ENCODE results near the gene OGDH. TPM values are rescaled to one million over a fixed set of nuclear protein-coding genes. Genes with fewer than 3 reads are reported as not detected.
"Not testable (repeated sequence)": the region's sequence is repeated elsewhere in the genome, so short reads cannot be mapped to it uniquely, and the experiment has no call there.

OGDH gene
- total and polyA plus RNA-seq, 3 donors from 2014 or later = 82.4 to 95.1 (median 87.0) TPM

- H3K4me1 ChIP-seq = no peaks in the 10 kb centered on the region
- intact Hi-C loops (cut with DNase I; ENCODE audit: low total_unique reads) = no loop called here
- H3K9me3 ChIP-seq = no peaks in the 10 kb centered on the region
- no peak overlapping the region for H3K4me3 ChIP-seq
- H3K27me3 ChIP-seq = no peaks in the 10 kb centered on the region
- no peaks in the 10 kb centered on the region for H3K36me3 ChIP-seq (ENCODE audit: low read depth, missing control alignments)
- no peak overlapping the region for H3K27ac ChIP-seq
- DNase-seq = no peak
- WGBS, 2 donors = 97% methylated on average over 2 of the region's 2 CpGs; no CpG with 5 or more reads in 1 of the 2 donors
- TF ChIP-seq POLR2A (IDR thresholded peaks at IDR 0.05) (no peak), CTCF (IDR thresholded peaks at IDR 0.05) (no peak)
Measured at GRCh38 chr7:44713141-44713540, 106.7 kb downstream of the OGDH start.

GRCh38 chr7:44713680-44714335, 107.4 kb downstream of the OGDH start:
- Histone ChIP-seq H3K27me3 (no peaks in the 10 kb centered on the region), H3K4me1 (no peaks in the 10 kb centered on the region), H3K9me3 (no peaks in the 10 kb centered on the region), H3K27ac (no peak overlapping the region), H3K36me3 (ENCODE audit: low read depth, missing control alignments) (no peaks in the 10 kb centered on the region), H3K4me3 (no peak overlapping the region)
- no peak for TF ChIP-seq CTCF (IDR thresholded peaks at IDR 0.05)
- TF ChIP-seq POLR2A (IDR thresholded peaks at IDR 0.05) = no peak
- no peak for DNase-seq
- intact Hi-C loops (cut with DNase I; ENCODE audit: low total_unique reads) = no loop called here
- WGBS, 2 donors = 59 to 75% methylated on average over 7 of the region's 7 CpGs

GRCh38 chr7:44716205-44716604, 109.8 kb downstream of the OGDH start:
- Histone ChIP-seq H3K27ac (no peak overlapping the region), H3K9me3 (no peaks in the 10 kb centered on the region), H3K4me3 (no peak overlapping the region), H3K36me3 (ENCODE audit: low read depth, missing control alignments) (no peaks in the 10 kb centered on the region), H3K4me1 (no peaks in the 10 kb centered on the region), H3K27me3 (no peaks in the 10 kb centered on the region)
- no peak for DNase-seq
- WGBS, 2 donors = 90 to 93% methylated on average over 3 of the region's 3 CpGs
- no peak for TF ChIP-seq CTCF (IDR thresholded peaks at IDR 0.05)
- intact Hi-C loops (cut with DNase I; ENCODE audit: low total_unique reads) = no loop called here

GRCh38 chr7:44720301-44720700, 113.9 kb downstream of the OGDH start:
- H3K9me3 ChIP-seq = no peaks in the 10 kb centered on the region
- H3K4me1 ChIP-seq = no peaks in the 10 kb centered on the region
- no peak overlapping the region for H3K4me3 ChIP-seq
- no peaks in the 10 kb centered on the region for H3K27me3 ChIP-seq
- DNase-seq = no peak
- no peaks in the 10 kb centered on the region for H3K36me3 ChIP-seq (ENCODE audit: low read depth, missing control alignments)
- TF ChIP-seq POLR2A (IDR thresholded peaks at IDR 0.05) (no peak), CTCF (IDR thresholded peaks at IDR 0.05) (no peak)
- intact Hi-C loops (cut with DNase I; ENCODE audit: low total_unique reads) = no loop called here
- H3K27ac ChIP-seq = no peak overlapping the region
- WGBS, 2 donors = 94 to 96% methylated on average over 4 of the region's 4 CpGs

GRCh38 chr7:44724276-44724675, 117.8 kb downstream of the OGDH start:
- Histone ChIP-seq H3K27me3 (no peaks in the 10 kb centered on the region), H3K4me3 (no peak overlapping the region), H3K9me3 (no peaks in the 10 kb centered on the region), H3K36me3 (ENCODE audit: low read depth, missing control alignments) (no peaks in the 10 kb centered on the region), H3K4me1 (no peaks in the 10 kb centered on the region), H3K27ac (no peak overlapping the region)
- WGBS, 2 donors = 73 to 81% methylated on average over 4 of the region's 4 CpGs
- intact Hi-C loops (cut with DNase I; ENCODE audit: low total_unique reads) = no loop called here
- TF ChIP-seq POLR2A (IDR thresholded peaks at IDR 0.05) (no peak), CTCF (IDR thresholded peaks at IDR 0.05) (no peak)
- no peak for DNase-seq

- H3K4me1 ChIP-seq; H3K36me3 ChIP-seq (ENCODE audit: low read depth, missing control alignments); H3K4me3 ChIP-seq; H3K9me3 ChIP-seq; H3K27ac ChIP-seq; H3K27me3 ChIP-seq; DNase-seq; intact Hi-C loops (cut with DNase I; ENCODE audit: low total_unique reads): not testable (repeated sequence)
- WGBS, 2 donors = 73 to 85% methylated on average over 7 of the region's 7 CpGs
Measured at GRCh38 chr7:44726250-44726649, 119.8 kb downstream of the OGDH start.

Measured in testis (tissue), 3 donors.